ENCODE measurements around the gene P2RY2. TPM values are rescaled to one million over a fixed set of nuclear protein-coding genes. Genes with fewer than 3 reads are reported as not detected.

P2RY2 gene
- total RNA-seq, 1 donor from 2014 or later: 19.8 TPM

DNA sequence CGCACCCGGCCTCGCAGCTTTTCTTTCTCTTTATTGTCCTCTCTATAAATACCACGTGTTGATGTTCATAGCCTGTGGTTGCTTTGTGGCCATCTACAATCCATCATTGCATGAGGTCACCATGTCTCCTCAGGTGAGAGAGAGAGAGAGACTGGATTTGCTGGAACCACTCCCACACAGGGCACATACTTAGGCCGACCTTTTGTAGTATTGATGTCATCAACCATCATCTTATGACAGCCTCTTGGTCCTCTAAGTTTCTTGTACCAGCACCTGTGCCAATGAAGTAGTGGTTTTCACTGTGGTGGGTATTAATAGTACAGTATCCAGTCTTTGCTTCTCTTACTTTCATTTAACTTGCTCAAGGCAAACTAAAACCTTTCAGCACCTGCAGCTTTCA, 31.2 kb downstream of the P2RY2 start:
- H3K27me3 ChIP-seq (ENCODE audit: low read depth): no peaks in the 10 kb centered on the region
- no peaks in the 10 kb centered on the region for H3K4me1 ChIP-seq
- no peaks in the 10 kb centered on the region for H3K9me3 ChIP-seq (replicated peaks)
- DNase-seq: no peak
- H3K27ac ChIP-seq (replicated peaks): no peak overlapping the region
- TF ChIP-seq, protein P1, sequence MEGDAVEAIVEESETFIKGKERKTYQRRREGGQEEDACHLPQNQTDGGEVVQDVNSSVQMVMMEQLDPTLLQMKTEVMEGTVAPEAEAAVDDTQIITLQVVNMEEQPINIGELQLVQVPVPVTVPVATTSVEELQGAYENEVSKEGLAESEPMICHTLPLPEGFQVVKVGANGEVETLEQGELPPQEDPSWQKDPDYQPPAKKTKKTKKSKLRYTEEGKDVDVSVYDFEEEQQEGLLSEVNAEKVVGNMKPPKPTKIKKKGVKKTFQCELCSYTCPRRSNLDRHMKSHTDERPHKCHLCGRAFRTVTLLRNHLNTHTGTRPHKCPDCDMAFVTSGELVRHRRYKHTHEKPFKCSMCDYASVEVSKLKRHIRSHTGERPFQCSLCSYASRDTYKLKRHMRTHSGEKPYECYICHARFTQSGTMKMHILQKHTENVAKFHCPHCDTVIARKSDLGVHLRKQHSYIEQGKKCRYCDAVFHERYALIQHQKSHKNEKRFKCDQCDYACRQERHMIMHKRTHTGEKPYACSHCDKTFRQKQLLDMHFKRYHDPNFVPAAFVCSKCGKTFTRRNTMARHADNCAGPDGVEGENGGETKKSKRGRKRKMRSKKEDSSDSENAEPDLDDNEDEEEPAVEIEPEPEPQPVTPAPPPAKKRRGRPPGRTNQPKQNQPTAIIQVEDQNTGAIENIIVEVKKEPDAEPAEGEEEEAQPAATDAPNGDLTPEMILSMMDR (IDR thresholded peaks at IDR 0.05; ENCODE audit: borderline replicate concordance): no peak
- H3K4me3 ChIP-seq: no peak overlapping the region
- intact Hi-C loops (cut with micrococcal nuclease): loop anchor here (10.0 kb wide), 1 partner anchor 65 kb away; no protein-coding TSS in a partner anchor
- H3K36me3 ChIP-seq: no peaks in the 10 kb centered on the region

DNA sequence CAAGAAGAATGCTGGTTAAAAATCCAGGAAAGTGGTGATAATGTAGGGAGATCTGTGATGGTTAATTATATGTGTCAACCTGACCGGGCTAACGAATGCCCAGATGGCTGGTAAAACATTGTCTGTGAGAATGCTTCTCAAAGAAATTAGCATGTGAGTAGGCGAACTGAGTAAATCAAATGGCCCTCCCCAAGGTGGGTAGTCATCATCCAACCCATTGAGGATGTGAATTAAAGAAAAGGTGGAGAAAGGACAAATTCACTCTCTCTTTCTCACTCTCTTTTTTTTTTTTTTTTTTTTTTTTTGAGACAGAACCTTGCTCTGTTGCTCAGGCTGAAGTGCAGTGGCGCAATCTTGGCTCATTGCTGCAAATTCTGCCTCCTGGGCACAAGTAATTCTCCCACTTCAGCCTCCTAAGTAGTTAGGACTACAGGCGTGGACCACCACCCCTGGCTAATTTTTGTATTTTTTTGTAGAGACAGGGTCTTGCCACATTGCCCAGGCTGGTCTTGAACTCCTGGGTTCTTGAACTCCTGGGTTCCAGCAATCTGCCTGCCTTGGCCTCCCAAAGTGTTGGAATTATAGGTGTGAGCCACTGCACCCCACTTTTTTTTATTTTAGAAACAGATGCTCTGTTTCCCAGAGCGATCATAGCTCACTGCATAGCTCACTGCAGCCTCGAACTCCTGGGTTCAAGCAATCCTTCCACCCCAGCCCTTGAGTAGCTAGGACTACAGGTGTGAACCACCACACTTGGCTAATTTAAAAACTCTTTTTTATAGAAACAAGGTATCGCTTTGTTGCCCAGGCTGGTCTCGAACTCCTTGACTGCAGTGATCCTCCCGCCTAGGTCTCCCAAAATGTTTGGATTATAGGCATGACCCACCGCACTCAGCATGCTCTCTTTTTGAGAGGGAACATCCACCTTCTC, 32.0 kb downstream of the P2RY2 start:
- Histone ChIP-seq H3K27me3 (ENCODE audit: low read depth) (no peaks in the 10 kb centered on the region), H3K36me3 (no peaks in the 10 kb centered on the region), H3K4me3 (no peak overlapping the region), H3K9me3 (replicated peaks) (no peaks in the 10 kb centered on the region), H3K4me1 (no peaks in the 10 kb centered on the region), H3K27ac (replicated peaks) (no peak overlapping the region)
- DNase-seq: no peak
- TF ChIP-seq, protein P1 (IDR thresholded peaks at IDR 0.05; ENCODE audit: borderline replicate concordance): no peak
- intact Hi-C loops (cut with micrococcal nuclease): loop anchor here (10.0 kb wide), 1 partner anchor 65 kb away; no protein-coding TSS in a partner anchor

DNA sequence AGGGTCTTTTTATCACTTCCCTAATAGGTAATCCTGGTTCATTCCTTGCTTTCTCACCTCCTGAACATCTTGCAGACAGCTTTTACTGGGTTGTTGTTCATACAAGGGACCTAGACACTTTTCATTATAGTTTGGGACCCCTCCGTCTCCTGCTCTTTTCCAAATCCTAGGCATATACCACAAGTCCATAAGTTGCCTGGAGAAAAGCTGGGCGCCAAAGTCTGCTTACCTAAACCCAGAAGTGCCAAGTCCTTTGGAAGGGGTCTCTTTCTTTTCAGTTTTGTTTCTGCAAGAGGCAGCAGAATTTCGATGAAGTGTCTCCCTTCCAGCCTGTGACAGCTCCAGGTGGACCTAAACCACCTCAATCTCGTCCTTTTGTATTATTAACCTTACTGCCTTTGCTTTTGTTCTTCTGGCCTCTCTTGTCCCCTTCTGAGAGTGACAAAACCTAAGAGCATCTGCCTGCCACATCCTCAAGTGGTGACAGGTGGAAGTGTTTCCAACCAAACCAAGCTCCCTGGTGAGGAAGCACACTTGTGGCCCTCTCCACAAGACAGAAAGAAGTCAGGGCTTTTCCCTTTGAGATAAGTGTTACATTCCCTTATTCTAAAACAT, 34.6 kb downstream of the P2RY2 start:
- no peaks in the 10 kb centered on the region for H3K36me3 ChIP-seq
- H3K27ac ChIP-seq (replicated peaks): no peak overlapping the region
- TF ChIP-seq, protein P1 (IDR thresholded peaks at IDR 0.05; ENCODE audit: borderline replicate concordance): peak; percentile 26
- H3K4me1 ChIP-seq: peaks cover 7% of the 10 kb centered on the region
- no peak overlapping the region for H3K4me3 ChIP-seq
- intact Hi-C loops (cut with micrococcal nuclease): no loop called here
- no peak for DNase-seq
- H3K9me3 ChIP-seq (replicated peaks): no peaks in the 10 kb centered on the region
- H3K27me3 ChIP-seq (ENCODE audit: low read depth): no peaks in the 10 kb centered on the region

DNA sequence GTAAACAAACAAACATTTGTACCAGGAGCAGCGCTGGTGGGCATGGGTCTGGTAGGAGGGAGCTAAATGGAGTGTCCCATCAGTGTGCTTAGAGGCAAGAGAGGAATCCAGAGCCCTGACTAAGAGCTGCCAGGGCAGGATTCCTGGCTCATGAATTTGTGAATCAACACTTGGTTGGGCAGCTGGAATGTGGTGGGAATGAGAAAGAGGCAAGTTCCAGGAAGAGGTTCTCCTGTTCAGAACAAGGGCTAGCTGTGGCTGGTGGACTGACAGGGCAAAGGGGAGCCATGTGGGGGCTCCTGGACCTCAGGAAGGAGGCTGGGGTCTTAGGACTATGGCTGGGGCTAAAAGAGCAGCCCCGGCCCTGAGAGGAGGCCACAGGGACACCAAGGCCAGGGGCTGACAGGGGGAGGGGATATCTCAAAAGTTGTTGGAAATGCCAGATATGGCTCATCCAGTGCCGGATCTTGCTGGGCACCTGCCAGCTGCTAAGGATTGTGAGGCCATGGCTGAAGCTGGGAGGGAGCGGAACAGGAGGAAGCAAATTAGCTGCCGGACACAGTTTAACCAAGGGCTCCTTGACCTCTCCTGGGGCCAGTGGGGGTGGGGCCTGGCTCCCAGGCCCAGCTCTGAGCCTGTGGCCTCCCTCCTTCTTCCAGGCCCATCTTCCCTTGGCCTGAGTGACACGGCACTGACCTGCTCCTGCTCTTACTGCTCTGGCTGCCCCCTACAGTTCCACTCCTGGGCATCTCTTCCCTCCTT, 39.4 kb downstream of the P2RY2 start:
- peaks cover 17% of the 10 kb centered on the region for H3K4me1 ChIP-seq
- TF ChIP-seq, protein P1 (IDR thresholded peaks at IDR 0.05; ENCODE audit: borderline replicate concordance): no peak
- H3K4me3 ChIP-seq: no peak overlapping the region
- no peaks in the 10 kb centered on the region for H3K27me3 ChIP-seq (ENCODE audit: low read depth)
- no peak for DNase-seq
- H3K36me3 ChIP-seq: no peaks in the 10 kb centered on the region
- no peaks in the 10 kb centered on the region for H3K9me3 ChIP-seq (replicated peaks)
- H3K27ac ChIP-seq (replicated peaks): peak overlapping the region; percentile 35
- intact Hi-C loops (cut with micrococcal nuclease): no loop called here

Data from left ventricle myocardium inferior (tissue), 1 donor.